GM10248 (cell line): Measurements from ENCODE around the gene KCTD19.

Source experiments
- CTCF ChIA-PET: fragments of 300-600 bp; sonication (Branson Sonifier 250); formaldehyde crosslinking; extraction: SDS; loops from one replicate; lab custom pipeline; 2021; ENCODE audit warnings: antibody characterized with exemption; lab: Yijun Ruan, JAX
- POLR2A ChIA-PET: fragments of 350-650 bp; sonication (Branson Sonifier 250); formaldehyde crosslinking; extraction: SDS; loops from one replicate; lab custom pipeline; 2020; ENCODE audit warnings: antibody characterized with exemption; lab: Yijun Ruan, JAX
- DNase-seq: peaks from one replicate; pipeline ENCODE4 v3.0.0; 2012; ENCODE audit errors: extremely low spot score
- TF ChIP-seq, protein P1 (sequence below): IDR thresholded peaks from 2 replicates; pipeline ENCODE4 v1.5.1; 2012; ENCODE audit warnings: mild to moderate bottlenecking, low read depth; ENCODE audit errors: extremely low read depth, missing control alignments, control extremely low read depth

The KCTD19 gene

DNA sequence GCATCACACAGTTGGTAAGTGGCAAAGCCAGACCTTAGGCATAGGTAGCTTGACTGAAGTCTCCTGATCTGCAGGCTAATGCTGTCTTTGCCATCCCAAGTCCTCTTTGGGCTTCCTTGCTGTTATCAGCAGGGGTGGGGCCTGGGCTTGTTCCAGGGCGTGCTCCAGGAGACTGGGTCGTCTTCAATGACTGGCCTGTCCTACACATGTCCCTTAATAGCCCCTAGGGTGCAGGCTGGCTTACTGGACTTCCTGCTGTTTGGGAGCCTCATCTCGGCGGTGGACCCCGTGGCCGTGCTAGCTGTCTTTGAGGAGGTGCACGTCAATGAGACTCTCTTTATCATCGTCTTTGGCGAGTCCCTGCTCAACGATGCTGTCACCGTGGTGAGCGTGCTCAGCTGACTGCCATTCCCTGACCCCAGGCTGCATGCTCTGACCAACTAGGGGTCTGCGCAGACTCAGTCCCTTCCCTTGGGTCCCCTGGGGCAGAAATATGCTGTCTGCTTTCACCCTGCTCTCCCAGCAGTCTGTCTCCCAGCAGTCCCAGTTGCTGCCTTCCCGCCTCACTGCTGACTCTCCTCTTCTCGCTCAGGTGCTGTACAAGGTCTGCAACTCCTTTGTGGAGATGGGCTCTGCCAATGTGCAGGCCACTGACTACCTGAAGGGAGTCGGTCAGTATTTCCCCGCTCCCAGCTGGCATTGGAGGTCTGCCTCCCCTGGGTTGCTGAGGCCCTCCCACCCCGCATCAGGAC, 71.6 kb downstream of the KCTD19 start:
- no peak for DNase-seq
- POLR2A ChIA-PET: no interaction called here
- CTCF ChIA-PET: no interaction called here
- TF ChIP-seq, protein P1, sequence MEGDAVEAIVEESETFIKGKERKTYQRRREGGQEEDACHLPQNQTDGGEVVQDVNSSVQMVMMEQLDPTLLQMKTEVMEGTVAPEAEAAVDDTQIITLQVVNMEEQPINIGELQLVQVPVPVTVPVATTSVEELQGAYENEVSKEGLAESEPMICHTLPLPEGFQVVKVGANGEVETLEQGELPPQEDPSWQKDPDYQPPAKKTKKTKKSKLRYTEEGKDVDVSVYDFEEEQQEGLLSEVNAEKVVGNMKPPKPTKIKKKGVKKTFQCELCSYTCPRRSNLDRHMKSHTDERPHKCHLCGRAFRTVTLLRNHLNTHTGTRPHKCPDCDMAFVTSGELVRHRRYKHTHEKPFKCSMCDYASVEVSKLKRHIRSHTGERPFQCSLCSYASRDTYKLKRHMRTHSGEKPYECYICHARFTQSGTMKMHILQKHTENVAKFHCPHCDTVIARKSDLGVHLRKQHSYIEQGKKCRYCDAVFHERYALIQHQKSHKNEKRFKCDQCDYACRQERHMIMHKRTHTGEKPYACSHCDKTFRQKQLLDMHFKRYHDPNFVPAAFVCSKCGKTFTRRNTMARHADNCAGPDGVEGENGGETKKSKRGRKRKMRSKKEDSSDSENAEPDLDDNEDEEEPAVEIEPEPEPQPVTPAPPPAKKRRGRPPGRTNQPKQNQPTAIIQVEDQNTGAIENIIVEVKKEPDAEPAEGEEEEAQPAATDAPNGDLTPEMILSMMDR: no peak

GRCh38 chr16:67252609-67253497, 73.7 kb downstream of the KCTD19 start:
- CTCF ChIA-PET: interaction anchor here (1.2 to 2.1 kb wide), 5 partner anchors 8 to 235 kb away, joined by 3 to 6 read pairs (median 5); no protein-coding TSS in a partner anchor
- DNase-seq: no peak
- TF ChIP-seq, protein P1: no peak
- POLR2A ChIA-PET: no interaction called here

DNA sequence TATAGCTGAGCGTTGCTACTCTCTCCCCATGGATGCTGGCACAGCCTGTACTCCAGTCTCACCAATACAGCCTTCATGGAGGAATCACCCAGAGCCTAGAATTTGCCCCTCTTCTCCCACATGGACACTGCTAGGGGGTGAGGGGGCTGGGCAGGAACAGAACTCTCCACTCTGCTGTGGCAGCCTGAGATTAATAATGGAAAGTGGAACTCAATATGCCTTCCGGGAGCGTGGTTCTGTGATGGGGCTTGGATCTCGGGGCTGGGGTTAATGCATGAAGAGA, 76.6 kb downstream of the KCTD19 start:
- TF ChIP-seq, protein P1: no peak
- CTCF ChIA-PET: interaction anchor here (1.1 kb wide), 1 partner anchor 11 kb away, joined by 3 read pairs; no protein-coding TSS in a partner anchor
- POLR2A ChIA-PET: no interaction called here
- DNase-seq: no peak

- ChIA-PET POLR2A (no interaction called here), CTCF (interaction anchor here (1.0 to 1.3 kb wide), 2 partner anchors 9 to 272 kb away, joined by 3 to 4 read pairs; no protein-coding TSS in a partner anchor)
- TF ChIP-seq, protein P1: no peak
- no peak for DNase-seq
Observed at GRCh38 chr16:67249178-67250044, 77.1 kb downstream of the KCTD19 start.

GRCh38 chr16:67248401-67249177, 78.0 kb downstream of the KCTD19 start, which contains the start of gene SLC9A5:
Gene SLC9A5, plus strand, starts transcription at chr16:67248979. Its CDS starts 36 bp downstream, at chr16:67249015.
- TF ChIP-seq, protein P1: peak; percentile 18
- POLR2A ChIA-PET: interaction anchor here (0.6 kb wide), 1 partner anchor 207 kb away, joined by 5 read pairs; no protein-coding TSS in a partner anchor
- CTCF ChIA-PET: interaction anchor here (1.0 to 3.4 kb wide), 6 partner anchors 10 to 273 kb away, joined by 3 to 22 read pairs (median 4); partner anchors contain the start of gene TMEM208
- DNase-seq: peak; percentile 62
